CD4-positive, alpha-beta T cell treated with Interferon gamma for 1 hour (primary cell): ENCODE data around the gene CLIP4.

Experiments used
- DNase-seq: peaks from one replicate; pipeline ENCODE4 v3.0.0-alpha.2; 2020

The CLIP4 gene

DNA sequence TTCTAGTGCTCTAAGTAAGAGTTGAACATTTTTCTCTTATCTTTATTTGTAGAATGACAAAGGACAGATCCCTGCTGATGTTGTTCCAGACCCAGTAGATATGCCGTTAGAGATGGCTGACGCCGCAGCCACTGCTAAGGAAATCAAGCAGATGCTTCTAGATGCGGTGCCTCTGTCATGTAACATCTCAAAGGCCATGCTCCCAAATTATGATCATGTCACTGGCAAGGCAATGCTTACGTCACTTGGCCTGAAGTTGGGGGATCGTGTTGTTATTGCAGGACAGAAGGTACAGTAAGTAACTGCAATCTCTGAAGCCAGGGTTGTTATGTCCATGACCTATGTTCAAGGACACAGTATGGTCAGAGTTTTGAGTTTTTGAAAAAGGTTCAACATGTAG is 28.4 kb downstream of the CLIP4 start:
- no peak for DNase-seq

DNA sequence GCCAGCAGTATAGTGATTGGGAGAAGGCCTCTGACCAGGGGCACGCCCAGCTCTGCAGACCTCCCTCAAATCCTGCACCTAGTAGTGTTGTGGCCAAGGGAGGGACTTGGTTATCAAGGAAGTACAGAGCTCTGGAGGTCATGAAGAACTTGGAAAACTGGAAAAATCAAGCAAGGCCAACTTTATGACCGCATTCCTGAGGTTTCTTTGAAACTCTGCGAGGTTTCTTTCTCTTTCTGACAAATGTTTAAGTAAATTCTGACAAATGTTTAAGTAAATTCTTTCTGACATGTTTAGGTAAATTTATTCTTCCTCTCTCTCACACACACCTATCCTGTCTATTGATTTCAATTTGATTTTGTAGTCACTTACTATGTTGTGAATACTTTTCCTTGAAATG is 31.0 kb downstream of the CLIP4 start:
- DNase-seq = no peak

DNA sequence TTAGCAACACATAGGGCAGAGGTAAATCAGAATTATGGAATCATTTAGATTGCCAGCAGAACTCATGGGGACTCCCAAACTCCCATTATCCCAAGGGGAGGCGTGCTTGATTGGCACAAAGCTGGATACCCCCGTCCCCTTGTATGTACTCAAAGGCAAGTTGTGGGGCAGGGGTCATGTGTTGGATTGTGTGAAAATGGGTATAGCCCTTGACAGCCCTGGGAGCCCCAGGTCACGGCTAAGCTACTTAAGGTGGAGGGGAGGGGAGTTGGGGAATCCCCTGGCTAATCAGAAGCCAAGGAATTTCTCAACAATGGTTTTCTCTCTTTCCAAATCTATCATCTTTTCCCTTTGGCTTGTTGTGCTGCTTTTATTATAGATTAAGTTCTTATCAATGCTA is 32.7 kb downstream of the CLIP4 start:
- DNase-seq = no peak

DNA sequence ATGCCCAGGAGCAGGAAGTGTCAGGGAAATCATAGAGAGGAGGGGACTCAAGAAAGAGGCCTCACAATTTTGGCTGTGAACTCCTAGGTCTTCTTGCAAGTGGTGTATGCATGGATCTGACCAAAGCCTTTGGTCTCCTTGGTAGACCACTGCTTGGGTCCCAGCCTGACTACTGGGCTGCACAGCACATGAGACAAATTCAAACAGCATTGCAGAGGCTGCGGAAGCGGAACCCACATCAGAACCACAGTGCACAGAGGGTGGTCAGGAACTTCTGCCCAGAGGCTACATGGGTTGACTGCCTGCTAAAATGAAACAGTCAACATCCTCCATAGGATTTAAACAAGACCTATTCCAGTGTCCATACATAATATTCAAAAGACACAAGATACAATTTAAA is 39.4 kb downstream of the CLIP4 start:
- DNase-seq = no peak

DNA sequence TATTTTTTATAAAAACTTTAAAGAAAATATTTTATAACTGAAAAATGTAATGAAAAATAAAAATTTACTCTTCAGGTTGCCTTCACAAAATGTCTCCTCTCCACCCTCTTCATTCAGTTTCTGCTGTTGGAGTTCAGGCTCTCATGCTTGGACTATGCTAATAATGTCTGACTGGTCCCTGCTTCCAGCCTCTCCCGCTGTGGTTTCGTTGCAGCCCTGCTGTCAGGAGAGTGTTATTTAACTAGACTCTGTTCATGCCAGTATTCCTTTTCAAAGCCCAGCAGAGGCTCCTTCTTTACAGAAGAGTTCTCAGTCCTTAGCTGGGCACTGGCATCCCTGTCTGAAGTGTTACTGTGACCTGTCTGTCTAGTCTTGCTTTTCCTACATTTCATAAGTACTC is 40.4 kb downstream of the CLIP4 start:
- no peak for DNase-seq

DNA sequence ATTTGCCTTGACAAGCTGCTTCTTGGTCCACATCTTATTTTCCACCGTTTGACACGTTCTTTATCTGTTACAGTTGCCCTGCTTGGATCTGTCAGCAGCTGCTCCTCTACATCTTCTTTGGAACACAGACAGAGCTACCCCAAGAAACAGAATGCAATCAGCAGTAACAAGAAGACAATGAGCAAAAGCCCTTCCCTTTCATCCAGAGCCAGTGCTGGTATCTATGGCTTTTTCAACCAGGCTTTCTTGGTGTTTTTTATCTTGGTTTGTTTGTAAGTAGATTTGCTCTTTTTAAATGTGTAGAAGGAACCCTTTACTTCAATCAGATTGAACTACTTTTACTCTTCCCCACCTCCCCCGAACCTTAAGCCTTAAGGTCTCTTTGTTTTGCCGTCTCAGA is 41.9 kb downstream of the CLIP4 start:
- DNase-seq = no peak

DNA sequence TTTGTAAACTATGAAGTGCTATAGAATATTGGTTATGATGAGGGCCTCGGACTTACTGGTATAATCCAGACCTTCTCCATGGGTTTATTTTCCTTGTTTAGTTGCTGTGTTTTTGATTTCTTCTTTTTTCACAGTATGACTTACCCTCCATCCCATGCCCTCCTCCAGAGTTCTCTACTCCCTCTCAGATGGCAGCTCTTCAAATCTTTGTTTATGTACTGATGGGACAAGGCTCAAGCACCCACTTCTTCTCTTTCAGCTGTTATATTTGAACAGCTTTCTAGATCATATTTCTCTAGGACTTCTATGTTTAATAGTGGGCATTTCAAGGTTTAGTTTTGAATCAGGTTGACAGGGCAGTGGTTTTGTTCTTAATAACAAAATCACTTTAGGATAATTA is 43.9 kb downstream of the CLIP4 start:
- DNase-seq = no peak

DNA sequence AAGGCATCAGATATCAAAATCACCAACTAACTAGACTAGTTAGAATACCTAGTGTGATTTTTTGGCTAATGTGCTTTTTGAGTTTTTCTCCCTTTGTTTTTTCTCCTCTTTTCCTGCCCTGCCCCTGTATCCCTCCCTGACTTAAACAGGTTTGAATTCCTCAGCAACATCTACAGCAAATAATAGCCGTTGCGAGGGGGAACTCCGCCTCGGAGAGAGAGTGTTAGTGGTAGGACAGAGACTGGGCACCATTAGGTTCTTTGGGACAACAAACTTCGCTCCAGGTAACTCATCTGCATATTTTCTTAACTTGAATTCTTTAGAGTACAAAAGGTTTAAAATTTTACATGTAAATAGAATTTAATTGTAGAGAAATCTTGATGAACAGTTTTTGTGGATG is 45.0 kb downstream of the CLIP4 start:
- DNase-seq = no peak

DNA sequence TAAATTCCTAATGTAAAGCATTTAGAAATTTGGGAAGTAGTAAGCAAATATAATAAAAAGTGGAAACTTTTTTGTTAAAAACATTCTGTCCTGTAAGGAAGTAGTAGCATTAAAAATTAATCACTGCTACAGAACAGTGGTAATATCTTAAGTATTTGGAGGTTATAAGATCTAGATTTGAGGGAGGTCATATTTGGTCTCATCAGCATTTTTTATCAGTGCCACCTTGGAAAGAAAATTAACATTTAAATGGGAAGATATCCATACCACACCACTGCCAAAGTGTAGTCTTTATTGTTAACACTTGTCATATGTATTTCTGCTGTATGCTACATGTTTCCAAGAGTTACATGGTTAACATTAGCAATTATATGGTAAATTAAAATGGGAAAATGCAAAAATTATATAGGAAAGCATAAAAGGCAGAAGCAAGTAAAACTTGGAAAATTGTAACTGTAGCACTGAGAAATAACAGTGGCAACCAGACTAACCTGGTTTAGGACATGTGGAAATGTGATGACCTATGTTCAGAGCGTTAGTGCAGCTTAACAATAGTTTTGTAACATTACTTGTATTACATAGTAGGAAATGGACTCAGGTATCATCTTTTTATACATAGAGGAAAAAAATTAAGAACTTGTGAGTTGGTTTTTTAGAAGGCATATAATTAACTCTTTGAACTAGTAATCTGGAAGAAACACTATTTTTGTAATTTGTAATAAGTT is 47.2 kb downstream of the CLIP4 start:
- DNase-seq = no peak

DNA sequence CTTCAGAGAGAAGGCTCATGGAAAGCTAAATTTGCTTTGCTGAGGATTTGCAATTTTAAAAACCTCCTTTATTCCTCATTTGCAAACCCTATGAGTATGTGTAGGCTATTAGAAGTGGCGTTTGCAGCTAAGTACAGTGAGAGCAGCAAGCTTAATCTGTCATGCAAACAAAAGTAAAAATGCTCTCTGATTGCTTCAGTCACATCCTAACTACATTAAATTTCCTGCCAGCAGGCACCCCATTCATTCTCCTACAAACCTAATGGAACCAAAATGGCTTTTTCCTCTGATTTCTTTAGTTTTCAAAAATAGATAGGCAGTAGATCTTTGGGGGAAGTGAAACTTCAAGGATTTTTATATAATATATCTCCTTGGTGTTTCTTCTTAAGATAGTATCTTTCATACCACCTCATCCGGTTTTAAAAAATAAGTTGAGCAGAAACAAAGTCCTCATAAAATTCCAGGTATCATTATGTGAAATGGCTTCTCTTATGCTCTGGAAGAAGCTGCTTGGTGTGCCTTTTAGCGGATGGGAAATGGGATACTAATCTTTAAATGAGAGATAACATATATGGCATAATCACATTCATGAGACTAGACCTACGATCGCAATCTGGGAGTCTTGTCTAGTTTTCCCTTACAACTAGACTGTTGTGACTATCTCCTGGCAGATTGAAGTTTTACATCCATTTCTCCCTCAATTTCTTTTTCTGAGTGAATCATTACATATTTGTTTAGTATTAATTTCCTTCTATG is 49.1 kb downstream of the CLIP4 start:
- DNase-seq = no peak

DNA sequence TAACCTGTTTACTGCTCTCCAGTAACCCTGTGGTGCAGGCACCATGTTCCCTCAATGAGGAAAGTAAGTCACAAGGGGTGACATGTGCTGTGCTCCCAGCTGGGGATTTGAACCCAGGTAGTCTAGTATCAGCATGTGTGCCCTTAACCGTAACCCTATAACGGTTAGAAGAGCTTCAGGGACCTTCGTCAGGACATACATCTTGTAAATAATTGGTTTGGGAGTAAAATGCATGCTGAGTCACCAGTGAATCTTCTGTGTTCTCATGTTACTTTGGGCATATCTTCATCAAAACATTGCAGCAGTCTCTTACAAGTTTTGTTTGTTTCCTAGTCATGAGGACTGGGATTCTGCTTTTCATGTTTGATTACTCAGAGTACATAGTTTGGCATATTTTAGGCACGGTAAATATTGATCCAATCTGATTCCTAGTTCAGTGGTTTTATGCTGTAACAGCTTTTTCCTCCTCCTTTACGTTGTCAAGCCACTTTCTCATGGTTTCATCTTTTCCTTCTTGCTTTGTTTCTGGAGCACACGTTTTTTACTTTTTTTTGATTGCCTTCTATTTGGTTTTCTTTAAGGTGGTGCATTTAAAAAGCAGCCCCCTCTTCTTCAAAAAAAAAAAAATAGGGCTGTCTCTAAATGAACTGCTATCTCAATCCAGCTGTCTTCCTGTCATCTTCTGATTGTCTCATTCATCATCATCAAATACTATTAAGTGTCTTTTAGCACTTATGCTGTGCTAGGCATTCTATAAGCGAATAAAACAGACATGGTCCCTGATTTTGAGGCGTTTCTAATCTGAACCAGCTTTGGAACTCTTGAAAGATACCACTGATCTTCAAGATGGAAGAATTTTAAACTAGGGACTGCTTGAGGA is 50.4 kb downstream of the CLIP4 start:
- DNase-seq = no peak

DNA sequence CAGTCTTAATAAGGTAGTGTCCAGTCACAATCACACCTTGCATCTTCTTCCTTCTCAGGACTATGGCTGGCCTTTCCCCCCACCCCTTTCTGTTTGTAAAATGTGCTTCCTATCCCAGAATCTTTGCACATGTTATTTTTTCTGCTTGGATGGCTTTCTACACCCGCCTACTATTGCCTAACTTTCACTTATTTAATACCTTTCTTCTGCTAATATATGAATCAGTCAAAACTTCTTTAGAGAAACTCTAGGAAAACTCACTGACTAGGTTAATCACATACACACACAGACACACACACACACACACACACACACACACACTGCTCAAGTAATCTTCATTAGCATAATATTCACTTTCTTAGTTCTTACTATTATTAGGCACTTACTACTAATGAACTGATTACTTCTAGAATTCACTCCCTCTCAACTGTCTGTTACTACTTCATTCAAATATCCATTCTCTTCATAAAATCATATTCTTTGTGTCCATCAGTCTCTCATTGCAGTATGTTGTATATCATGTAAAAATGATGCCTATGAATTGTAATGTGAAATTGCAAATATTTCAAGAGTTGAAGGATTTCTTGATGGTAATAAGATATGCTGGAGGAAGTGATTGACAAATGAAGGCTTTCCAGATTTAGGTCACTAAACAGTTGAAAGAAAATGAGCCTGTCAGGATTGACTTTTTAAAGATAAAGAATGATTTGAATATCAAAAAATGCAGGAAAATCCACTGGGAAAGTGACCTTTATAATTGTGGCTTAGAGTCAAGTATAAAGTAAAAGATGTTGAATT is 51.2 kb downstream of the CLIP4 start:
- no peak for DNase-seq

DNA sequence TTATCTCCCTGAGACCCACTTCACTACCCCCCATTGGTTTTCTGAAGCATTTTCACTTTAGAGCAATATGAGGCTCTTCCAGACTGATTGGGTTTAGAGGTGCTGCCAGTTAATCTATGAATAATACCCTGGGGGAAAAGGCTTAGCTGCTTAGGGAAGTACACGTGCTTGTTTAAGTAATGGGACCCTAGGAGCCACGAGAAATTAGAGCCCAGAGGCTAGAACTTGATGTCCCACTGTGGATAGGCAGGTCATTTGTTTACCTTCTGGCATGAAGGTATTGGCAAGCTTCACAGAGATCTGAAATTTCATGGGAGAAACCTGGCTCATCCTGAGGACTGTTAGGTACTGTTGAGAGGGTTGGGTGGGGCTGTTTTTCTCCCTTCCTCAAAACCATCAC is 59.7 kb downstream of the CLIP4 start:
- DNase-seq = no peak

DNA sequence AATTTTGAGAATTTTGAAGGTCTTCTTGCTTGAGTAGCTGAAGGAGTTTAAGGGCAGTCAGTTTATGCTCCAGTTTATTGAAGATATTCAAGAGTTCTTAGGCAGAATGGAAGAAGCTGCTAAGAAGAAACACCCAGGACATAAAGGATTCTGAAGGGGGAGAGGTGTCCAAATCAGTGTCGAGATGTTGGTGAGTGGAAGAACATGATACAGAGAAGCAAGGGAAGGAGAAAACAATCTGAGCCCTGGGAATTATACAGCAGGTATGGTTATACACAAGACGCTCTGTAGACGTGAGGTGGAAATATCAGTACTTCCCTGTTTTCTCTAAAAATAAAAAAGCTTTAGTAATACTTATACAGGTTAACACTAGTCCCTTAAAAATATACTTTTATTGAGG is 60.1 kb downstream of the CLIP4 start:
- no peak for DNase-seq

DNA sequence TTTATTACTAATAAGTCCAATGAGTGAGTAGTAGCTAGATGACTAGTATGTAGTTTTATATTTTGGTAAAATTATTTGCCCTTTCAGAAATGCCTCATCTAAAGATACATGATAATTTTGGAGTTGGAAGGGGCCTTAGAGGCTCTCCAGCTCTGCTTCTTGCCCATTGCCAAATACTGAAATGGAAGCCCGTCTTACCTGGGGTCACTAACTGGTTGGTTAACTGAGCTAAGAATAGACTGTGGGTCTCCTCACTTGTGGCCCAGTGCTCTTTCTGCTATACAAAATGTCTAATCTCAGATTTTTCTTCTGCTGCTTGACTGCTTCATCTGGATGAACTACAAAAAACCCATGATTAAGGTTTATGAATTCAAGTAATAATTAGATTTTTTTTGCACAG is 67.1 kb downstream of the CLIP4 start:
- no peak for DNase-seq

DNA sequence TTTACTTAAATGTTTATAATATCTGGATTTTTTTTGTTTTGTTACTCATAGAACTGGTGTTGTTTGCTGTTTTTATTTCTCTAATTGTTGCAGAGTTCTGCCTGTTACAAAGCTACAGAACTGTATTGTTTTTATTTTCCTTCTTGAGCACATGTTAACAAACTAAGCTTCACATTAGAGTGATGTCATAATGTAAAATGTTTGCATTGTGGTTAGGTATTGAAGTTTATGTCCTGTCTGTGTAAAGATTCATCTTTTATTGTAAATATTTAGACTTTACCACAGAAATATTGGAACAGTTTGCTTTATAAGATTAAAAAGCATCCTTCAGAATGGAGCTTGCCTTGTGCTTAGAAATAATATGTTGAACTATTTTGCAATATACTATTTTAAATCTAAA is 67.7 kb downstream of the CLIP4 start:
- no peak for DNase-seq

DNA sequence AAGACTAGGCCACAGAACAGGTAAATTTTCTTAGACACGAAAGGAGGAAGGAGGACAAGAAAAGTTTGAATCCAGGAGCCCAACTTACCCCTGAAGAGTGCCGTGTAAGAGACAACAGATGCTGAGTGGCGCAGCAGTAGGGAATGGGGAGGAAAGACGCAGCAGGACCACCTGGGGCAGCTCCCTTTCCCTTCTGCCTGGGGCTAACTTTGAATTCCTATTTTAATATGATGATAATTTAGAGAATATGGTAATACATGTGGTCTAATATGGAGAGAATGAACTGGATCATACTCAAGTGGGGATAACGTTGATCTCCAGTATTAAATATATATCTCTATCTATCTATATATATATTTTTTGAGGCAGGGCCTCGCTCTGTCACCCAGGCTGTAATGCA is 69.3 kb downstream of the CLIP4 start:
- DNase-seq = no peak

DNA sequence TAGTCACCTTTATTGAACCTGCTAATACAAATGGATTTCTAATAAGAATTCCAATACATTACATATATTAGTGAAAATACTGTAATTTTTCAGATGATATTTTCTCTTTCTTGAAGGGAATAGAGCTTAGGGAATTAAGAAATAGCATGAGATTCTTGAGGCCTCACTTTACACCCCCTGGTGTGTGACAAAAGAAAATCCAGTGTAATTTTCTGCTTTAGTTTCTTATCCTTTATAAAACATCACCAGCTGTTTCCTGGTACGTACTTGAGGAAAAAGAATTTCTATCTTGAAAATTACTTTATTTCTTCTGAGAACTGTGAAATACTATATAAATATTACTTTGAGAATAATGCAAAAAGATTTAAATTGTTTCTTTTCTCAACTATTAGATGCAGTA is 71.6 kb downstream of the CLIP4 start:
- no peak for DNase-seq

DNA sequence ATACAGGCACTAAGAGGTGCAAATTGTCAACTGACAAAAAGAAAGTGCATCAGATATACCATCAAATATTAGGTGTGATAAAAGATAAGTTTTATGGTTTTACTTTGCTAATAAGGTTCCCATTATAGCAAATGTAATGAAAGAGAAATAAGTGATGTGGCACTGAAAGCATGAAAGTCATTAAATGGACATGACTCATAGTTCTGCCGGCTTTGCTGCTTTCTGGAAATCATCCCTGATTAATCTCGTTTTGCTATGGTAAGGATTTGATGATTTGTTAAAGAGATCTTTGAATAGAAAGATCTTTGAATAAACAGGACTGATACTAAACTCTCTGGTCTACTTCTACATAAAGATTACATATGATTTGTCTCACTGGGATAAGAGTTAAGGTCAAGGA is 72.7 kb downstream of the CLIP4 start:
- DNase-seq = no peak

DNA sequence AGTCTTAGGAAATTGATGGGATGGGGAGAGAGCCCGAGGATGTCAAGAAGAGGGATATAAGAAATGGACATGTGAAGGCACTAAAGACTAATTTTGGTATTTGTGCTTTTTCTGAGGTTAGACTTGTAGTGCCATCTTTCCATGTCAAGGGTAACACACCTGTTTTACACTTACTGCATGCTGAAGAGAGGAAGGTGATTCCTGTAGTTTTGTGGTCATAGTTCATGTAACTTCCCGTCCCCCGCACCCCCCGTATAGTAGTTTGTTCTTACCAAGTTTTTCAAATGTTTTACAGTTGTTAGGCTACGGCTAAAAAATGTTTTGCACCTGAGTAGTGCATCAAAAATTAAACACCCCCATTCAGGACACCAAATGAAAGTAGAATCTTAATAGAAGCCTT is 73.8 kb downstream of the CLIP4 start:
- DNase-seq = peak; percentile 36

DNA sequence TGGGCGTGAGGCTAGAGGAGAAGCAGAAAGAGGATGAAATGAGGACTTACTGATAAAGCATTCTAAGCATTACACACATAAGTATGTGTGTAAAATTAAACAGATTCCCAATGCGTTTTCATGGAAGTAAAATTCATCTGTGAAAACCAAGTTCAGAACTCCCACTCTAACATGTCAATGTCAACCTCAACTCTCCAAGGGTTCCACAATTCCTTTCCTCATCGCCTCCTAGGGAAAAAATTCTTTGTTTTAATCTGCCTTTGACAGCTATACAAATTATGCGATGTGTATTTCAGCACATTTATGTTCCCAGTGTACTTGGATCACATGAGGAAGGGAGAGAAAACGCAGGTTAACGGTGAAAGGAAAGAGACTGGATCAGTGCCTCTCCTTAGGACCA is 76.6 kb downstream of the CLIP4 start:
- DNase-seq = no peak

DNA sequence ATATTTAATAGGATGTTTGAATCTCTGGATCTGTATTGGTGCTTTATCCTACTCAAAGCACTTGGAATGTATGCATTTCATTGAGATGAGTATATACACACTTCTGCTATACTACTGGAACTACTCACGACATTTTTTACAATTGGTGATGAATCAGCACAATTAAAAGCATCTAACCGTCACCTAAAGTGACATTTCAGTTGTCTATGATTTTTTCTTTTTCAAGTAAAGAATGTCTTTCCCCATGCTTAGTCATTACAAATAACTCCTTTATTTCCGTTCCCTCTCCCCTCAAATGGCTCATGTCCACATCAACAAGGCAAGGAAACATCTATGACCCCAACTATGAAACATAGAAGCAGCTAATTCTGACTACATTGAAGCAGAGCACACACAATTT is 77.3 kb downstream of the CLIP4 start:
- DNase-seq = no peak

DNA sequence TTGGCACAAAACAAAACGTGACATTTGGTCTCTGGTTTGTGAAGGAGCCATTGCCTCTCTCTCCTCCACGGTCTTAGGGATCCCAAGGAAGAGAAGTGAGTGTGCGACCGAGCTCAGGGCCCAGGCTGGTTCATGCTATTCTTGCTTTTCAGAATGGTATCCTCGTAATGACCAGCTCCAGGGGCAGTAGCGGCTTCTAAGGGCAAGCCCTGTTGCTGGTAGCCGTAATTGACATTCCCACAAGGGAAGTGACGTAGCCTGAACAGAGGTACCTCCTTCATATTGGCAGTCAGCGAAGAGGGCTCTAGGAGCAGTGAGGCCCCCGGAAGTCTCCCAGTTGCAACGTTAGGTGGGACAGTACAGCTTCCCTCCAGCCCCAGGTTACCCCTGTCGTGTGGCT is 77.9 kb downstream of the CLIP4 start:
- no peak for DNase-seq
